ENCODE data around the gene LIMS2.

DNA sequence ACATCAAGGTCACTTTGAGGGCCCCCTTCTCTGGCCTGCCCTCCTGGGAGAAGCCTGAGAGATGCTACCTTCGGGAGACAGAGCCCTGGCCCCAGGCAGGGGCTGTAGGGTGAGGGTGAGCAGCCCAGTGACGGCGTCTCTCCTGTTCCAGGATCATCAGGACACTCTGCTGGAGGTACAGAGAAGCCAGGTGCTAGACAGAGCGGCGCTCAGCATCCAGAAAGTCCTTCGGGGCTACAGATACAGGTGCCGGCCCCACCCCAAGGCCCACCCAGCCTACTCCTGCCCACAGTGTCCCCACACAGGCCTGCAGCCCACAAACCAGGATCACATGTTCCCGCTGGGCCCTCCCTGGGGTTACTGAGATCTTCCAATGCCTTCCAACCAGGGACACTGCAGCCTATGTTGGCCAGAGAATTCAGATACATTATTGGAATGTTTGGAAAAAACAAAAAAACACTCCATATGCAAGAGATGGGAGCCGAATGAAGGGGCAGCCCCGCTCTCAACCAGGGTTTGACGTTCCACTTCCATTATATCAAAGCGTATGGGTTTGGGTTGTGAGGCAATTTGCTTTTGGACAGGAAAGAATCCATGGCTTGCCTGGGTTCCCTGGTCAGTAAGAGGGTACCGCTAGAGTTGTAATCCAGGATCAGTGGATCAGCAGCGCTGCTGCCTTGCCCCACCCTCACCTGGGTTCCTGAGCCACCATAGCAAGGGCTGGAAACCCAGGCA lies 78.9 kb downstream of the LIMS2 start:
- TF ChIP-seq, protein P1, sequence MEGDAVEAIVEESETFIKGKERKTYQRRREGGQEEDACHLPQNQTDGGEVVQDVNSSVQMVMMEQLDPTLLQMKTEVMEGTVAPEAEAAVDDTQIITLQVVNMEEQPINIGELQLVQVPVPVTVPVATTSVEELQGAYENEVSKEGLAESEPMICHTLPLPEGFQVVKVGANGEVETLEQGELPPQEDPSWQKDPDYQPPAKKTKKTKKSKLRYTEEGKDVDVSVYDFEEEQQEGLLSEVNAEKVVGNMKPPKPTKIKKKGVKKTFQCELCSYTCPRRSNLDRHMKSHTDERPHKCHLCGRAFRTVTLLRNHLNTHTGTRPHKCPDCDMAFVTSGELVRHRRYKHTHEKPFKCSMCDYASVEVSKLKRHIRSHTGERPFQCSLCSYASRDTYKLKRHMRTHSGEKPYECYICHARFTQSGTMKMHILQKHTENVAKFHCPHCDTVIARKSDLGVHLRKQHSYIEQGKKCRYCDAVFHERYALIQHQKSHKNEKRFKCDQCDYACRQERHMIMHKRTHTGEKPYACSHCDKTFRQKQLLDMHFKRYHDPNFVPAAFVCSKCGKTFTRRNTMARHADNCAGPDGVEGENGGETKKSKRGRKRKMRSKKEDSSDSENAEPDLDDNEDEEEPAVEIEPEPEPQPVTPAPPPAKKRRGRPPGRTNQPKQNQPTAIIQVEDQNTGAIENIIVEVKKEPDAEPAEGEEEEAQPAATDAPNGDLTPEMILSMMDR (IDR thresholded peaks at IDR 0.05) = no peak
- no peak for TF ChIP-seq ZFX (IDR thresholded peaks at IDR 0.05; ENCODE audit: borderline replicate concordance)
